CD4-positive, alpha-beta T cell treated with Interleukin-21 for 1 hour (primary cell): ENCODE data around the gene DCTN5.

Experiments used
- DNase-seq: peaks from one replicate; pipeline ENCODE4 v3.0.0-alpha.2; 2020

The DCTN5 gene

GRCh38 chr16:23666571-23667354, 25.5 kb downstream of the DCTN5 start:
- DNase-seq = no peak

- no peak for DNase-seq
Observed at GRCh38 chr16:23667355-23667659, 26.0 kb downstream of the DCTN5 start.

- DNase-seq = no peak
Observed at GRCh38 chr16:23668225-23668624, 27.0 kb downstream of the DCTN5 start.

GRCh38 chr16:23668873-23669272, 27.6 kb downstream of the DCTN5 start:
- no peak for DNase-seq

- DNase-seq = no peak
Observed at GRCh38 chr16:23670137-23670776, 29.0 kb downstream of the DCTN5 start.

GRCh38 chr16:23673971-23674614, 32.8 kb downstream of the DCTN5 start:
- no peak for DNase-seq

- no peak for DNase-seq
Observed at GRCh38 chr16:23676924-23677480, 35.7 kb downstream of the DCTN5 start.

- peak; percentile 76 for DNase-seq
Observed at GRCh38 chr16:23678430-23679273, 37.4 kb downstream of the DCTN5 start, which contains the start of gene PLK1. TSS of gene PLK1 (plus strand) at chr16:23678889. CDS start at chr16:23678933, 44 bp downstream.

GRCh38 chr16:23679274-23679985, 38.2 kb downstream of the DCTN5 start:
- no peak for DNase-seq

- no peak for DNase-seq
Observed at GRCh38 chr16:23679986-23680336, 38.7 kb downstream of the DCTN5 start.

- no peak for DNase-seq
Observed at GRCh38 chr16:23682181-23682580, 40.9 kb downstream of the DCTN5 start.

- DNase-seq = no peak
Observed at GRCh38 chr16:23683487-23683886, 42.2 kb downstream of the DCTN5 start.

GRCh38 chr16:23687034-23687808, 46.0 kb downstream of the DCTN5 start:
- no peak for DNase-seq

- no peak for DNase-seq
Observed at GRCh38 chr16:23689442-23690187, 48.3 kb downstream of the DCTN5 start.

GRCh38 chr16:23690771-23691482, 49.7 kb downstream of the DCTN5 start:
- DNase-seq = no peak

- DNase-seq = no peak
Observed at GRCh38 chr16:23691483-23692189, 50.4 kb downstream of the DCTN5 start.

- DNase-seq = no peak
Observed at GRCh38 chr16:23692190-23692837, 51.0 kb downstream of the DCTN5 start.

GRCh38 chr16:23694265-23694643, 53.0 kb downstream of the DCTN5 start:
- DNase-seq = no peak
